HL-60 (cell line): ENCODE data around the gene KLHL12.
"Not testable (repeated sequence)": the region's sequence is repeated elsewhere in the genome, so short reads cannot be mapped to it uniquely, and the experiment has no call there.

Experiments used
- DNase-seq, 2 experiments: peaks; one replicate each; pipeline ENCODE4 v3.0.0-alpha.2; 2010 to 2020; ENCODE audit warnings: low read depth in 1 of 2, low spot score in 1 of 2
- H3K27ac ChIP-seq: fragments of 250-450 bp; sonication (Bioruptor Pico); replicated peaks from 2 replicates; pipeline ENCODE4 v1.5.1; 2020; ENCODE audit warnings: mild to moderate bottlenecking, moderate library complexity
- H3K27me3 ChIP-seq: fragments of 250-450 bp; sonication (Bioruptor Pico); 2 replicates; pipeline ENCODE4 v1.5.1; 2021; ENCODE audit warnings: mild to moderate bottlenecking, moderate library complexity; ENCODE audit not compliant: insufficient read depth, poor library complexity, severe bottlenecking
- H3K4me3 ChIP-seq: replicated peaks from 2 replicates; pipeline ENCODE4 v1.5.1; 2011; ENCODE audit warnings: mild to moderate bottlenecking, control low read depth, low read length; ENCODE audit not compliant: insufficient read depth
- CTCF ChIP-seq: IDR thresholded peaks from one replicate; pipeline ENCODE4 v1.5.1; 2011; ENCODE audit warnings: low read length, control low read depth, inconsistent platforms; ENCODE audit not compliant: insufficient read depth
- GABPA ChIP-seq: IDR thresholded peaks from 2 replicates; pipeline ENCODE4 v1.6.1; 2012; ENCODE audit warnings: low read depth
- POLR2AphosphoS5 ChIP-seq: IDR thresholded peaks from 2 replicates; pipeline ENCODE4 v1.6.1; 2012; ENCODE audit warnings: low read depth
- REST ChIP-seq: IDR thresholded peaks from 2 replicates; pipeline ENCODE4 v1.6.1; 2012; ENCODE audit warnings: low read depth; ENCODE audit not compliant: insufficient replicate concordance
- SPI1 ChIP-seq: IDR thresholded peaks from 2 replicates; pipeline ENCODE4 v1.6.1; 2012; ENCODE audit warnings: low read depth, mild to moderate bottlenecking, borderline replicate concordance

The KLHL12 gene

GRCh38 chr1:202908998-202909397, 18.0 kb downstream of the KLHL12 start:
- Histone ChIP-seq H3K27me3 (no peaks in the 10 kb centered on the region), H3K27ac (no peak overlapping the region), H3K4me3 (no peak overlapping the region)
- no peak for DNase-seq
- no peak for TF ChIP-seq CTCF
- no peak for TF ChIP-seq GABPA
- TF ChIP-seq REST = no peak
- no peak for TF ChIP-seq SPI1
- TF ChIP-seq POLR2AphosphoS5 = no peak

GRCh38 chr1:202905331-202905730, 21.7 kb downstream of the KLHL12 start:
- H3K27me3 ChIP-seq = no peaks in the 10 kb centered on the region
- no peak overlapping the region for H3K4me3 ChIP-seq
- no peak for DNase-seq
- no peak overlapping the region for H3K27ac ChIP-seq
- no peak for TF ChIP-seq POLR2AphosphoS5

- H3K4me3 ChIP-seq, H3K27me3 ChIP-seq, H3K27ac ChIP-seq, DNase-seq: not testable (repeated sequence)
These were observed 23.2 kb downstream of the KLHL12 start for GRCh38 chr1:202903808-202904207.

GRCh38 chr1:202901555-202901954, 25.5 kb downstream of the KLHL12 start:
- H3K27ac ChIP-seq = no peak overlapping the region
- H3K27me3 ChIP-seq = no peaks in the 10 kb centered on the region
- no peak overlapping the region for H3K4me3 ChIP-seq
- TF ChIP-seq REST (no peak), GABPA (no peak), POLR2AphosphoS5 (no peak), CTCF (no peak), SPI1 (no peak)
- no peak for DNase-seq

- DNase-seq = no peak
- no peaks in the 10 kb centered on the region for H3K27me3 ChIP-seq
- H3K27ac ChIP-seq = no peak overlapping the region
- no peak for TF ChIP-seq GABPA
- no peak for TF ChIP-seq CTCF
- TF ChIP-seq SPI1 = no peak
- no peak for TF ChIP-seq REST
- TF ChIP-seq POLR2AphosphoS5 = no peak
- H3K4me3 ChIP-seq = no peak overlapping the region
These were observed 34.5 kb downstream of the KLHL12 start for GRCh38 chr1:202892501-202892900.
